SK-N-SH (cell line): ENCODE data around the gene PM20D2. TPM values are rescaled to one million over a fixed set of nuclear protein-coding genes. Genes with fewer than 3 reads are reported as not detected.

Experiments
- CTCF ChIA-PET: fragments of 300-600, 350-600 bp; formaldehyde crosslinking; extraction: SDS; loops from one replicate; lab custom pipeline; 2021; lab: Yijun Ruan, JAX
- POLR2A ChIA-PET: fragments of 350-600 bp; sonication (Branson Sonifier 250); formaldehyde crosslinking; extraction: SDS; loops from one replicate; lab custom pipeline; 2020; ENCODE audit warnings: antibody characterized with exemption, inconsistent platforms; lab: Yijun Ruan, JAX
- DNase-seq: peaks from one replicate; pipeline ENCODE4 v3.0.0; 2012
- H2AFZ ChIP-seq: fragments of 200-600 bp; sonication (generic); 2 replicates; pipeline ENCODE4 v1.8.1; 2016; ENCODE audit warnings: antibody characterized with exemption, mild to moderate bottlenecking, low read depth
- H3F3A ChIP-seq: fragments of 200-600 bp; sonication (generic); replicated peaks from 2 replicates; pipeline ENCODE3; 2016; ENCODE audit warnings: antibody characterized with exemption, mild to moderate bottlenecking; ENCODE audit not compliant: insufficient read depth
- H3K27ac ChIP-seq, 2 experiments: fragments of 200-500 bp in 1 of 2; fragments of 200-600 bp in 1 of 2; sonication (Bioruptor generic) in 1 of 2; sonication (generic), shearing (Covaris generic) in 1 of 2; 2 replicates each; pipeline versions ENCODE4 v1.5.1 to v1.6.1; 2014 to 2016; ENCODE audit warnings: low read depth in 2 of 2, inconsistent platforms in 1 of 2, low read length in 1 of 2, mild to moderate bottlenecking in 1 of 2, mixed read lengths in 1 of 2
- H3K27me3 ChIP-seq: fragments of 200-600 bp; sonication (generic), shearing (Covaris generic); 2 replicates; pipeline ENCODE4 v1.6.1; 2016; ENCODE audit warnings: mixed run types; ENCODE audit not compliant: insufficient read depth
- H3K36me3 ChIP-seq, 2 experiments: fragments of 200-500 bp in 1 of 2; fragments of 200-600 bp in 1 of 2; sonication (Bioruptor generic) in 1 of 2; sonication (generic) in 1 of 2; replicated peaks in 1 of 2; 2 replicates each; pipeline versions ENCODE3 to v1.5.1; 2014 to 2016; ENCODE audit warnings: low read length in 1 of 2, mild to moderate bottlenecking in 1 of 2; ENCODE audit not compliant: insufficient read depth in 2 of 2, control insufficient read depth in 1 of 2
- H3K4me1 ChIP-seq, 2 experiments: fragments of 200-500 bp in 1 of 2; fragments of 200-600 bp in 1 of 2; sonication (Bioruptor generic) in 1 of 2; sonication (generic), shearing (Covaris generic) in 1 of 2; 2 replicates each; pipeline versions ENCODE4 v1.5.1 to v1.6.1; 2014 to 2016; ENCODE audit warnings: low read depth in 1 of 2, low read length in 1 of 2, mixed run types in 1 of 2; ENCODE audit not compliant: insufficient read depth in 2 of 2, control insufficient read depth in 1 of 2
- H3K4me2 ChIP-seq: fragments of 200-600 bp; sonication (generic), shearing (Covaris generic); 2 replicates; pipeline ENCODE4 v1.6.1; 2017; ENCODE audit warnings: mixed run types
- H3K4me3 ChIP-seq, 2 experiments: fragments of 200-500 bp in 1 of 2; fragments of 200-600 bp in 1 of 2; sonication (Bioruptor generic) in 1 of 2; sonication (generic), shearing (Covaris generic) in 1 of 2; 2 replicates each; pipeline versions ENCODE4 v1.5.1 to v1.8.1; 2014 to 2016; ENCODE audit warnings: low read depth in 2 of 2, inconsistent platforms in 1 of 2, low read length in 1 of 2, mild to moderate bottlenecking in 1 of 2, mixed read lengths in 1 of 2, moderate library complexity in 1 of 2
- H3K79me2 ChIP-seq: fragments of 200-600 bp; sonication (generic); 2 replicates; pipeline ENCODE4 v1.8.1; 2017; ENCODE audit warnings: mild to moderate bottlenecking; ENCODE audit not compliant: insufficient read depth
- H3K9ac ChIP-seq: fragments of 200-600 bp; sonication (generic); 2 replicates; pipeline ENCODE4 v1.6.1; 2017; ENCODE audit warnings: mixed run types
- H3K9me2 ChIP-seq: fragments of 200-600 bp; sonication (generic); 2 replicates; pipeline ENCODE4 v1.6.1; 2017; ENCODE audit warnings: mixed run types
- H3K9me3 ChIP-seq: fragments of 200-600 bp; sonication (generic); 2 replicates; pipeline ENCODE4 v1.6.1; 2017; ENCODE audit warnings: mixed run types, mild to moderate bottlenecking, moderate library complexity
- H4K20me1 ChIP-seq: fragments of 200-600 bp; sonication (generic); 2 replicates; pipeline ENCODE4 v1.6.1; 2017; ENCODE audit warnings: mild to moderate bottlenecking, mixed run types; ENCODE audit not compliant: insufficient read depth
- CTCF ChIP-seq: fragments of 200-600 bp; sonication (generic); IDR thresholded peaks from 2 replicates; pipeline ENCODE4 v1.6.1; 2017; ENCODE audit warnings: antibody characterized with exemption, mild to moderate bottlenecking, moderate library complexity
- ELF1 ChIP-seq: IDR thresholded peaks from 2 replicates; pipeline ENCODE4 v1.4.0; 2012
- EP300 ChIP-seq, 2 experiments: IDR thresholded peaks; 2 replicates each; pipeline versions ENCODE4 v1.4.0 to v1.6.1; 2012; ENCODE audit warnings: borderline replicate concordance in 1 of 2, low read depth in 1 of 2, low read length in 1 of 2
- FOXJ3 ChIP-seq: sonication (generic); formaldehyde crosslinking; IDR thresholded peaks from 2 replicates; pipeline ENCODE4 v1.5.1; 2020; ENCODE audit warnings: mild to moderate bottlenecking, missing genetic modification reagents
- FOXM1 ChIP-seq: IDR thresholded peaks from 2 replicates; pipeline ENCODE4 v1.4.0; 2012; ENCODE audit warnings: low read depth, mild to moderate bottlenecking
- GATA2 ChIP-seq: sonication (generic); formaldehyde crosslinking; IDR thresholded peaks from 2 replicates; pipeline ENCODE4 v1.5.0; 2020; ENCODE audit warnings: mild to moderate bottlenecking, missing genetic modification reagents
- JUND ChIP-seq: IDR thresholded peaks from 2 replicates; pipeline ENCODE4 v1.4.0; 2012
- MEF2A ChIP-seq: IDR thresholded peaks from 2 replicates; pipeline ENCODE4 v1.4.0; 2012; ENCODE audit warnings: low read depth, borderline replicate concordance
- MXI1 ChIP-seq: IDR thresholded peaks from 2 replicates; pipeline ENCODE4 v1.6.1; 2012; ENCODE audit warnings: mild to moderate bottlenecking, low read depth, low read length, improper control_type of control experiment
- NRF1 ChIP-seq: IDR thresholded peaks from 2 replicates; pipeline ENCODE4 v1.6.1; 2012; ENCODE audit warnings: low read depth, mild to moderate bottlenecking, low read length
- POLR2AphosphoS5 ChIP-seq: IDR thresholded peaks from 2 replicates; pipeline ENCODE4 v1.6.1; 2012; ENCODE audit warnings: low read depth, low read length
- REST ChIP-seq: IDR thresholded peaks from 2 replicates; pipeline ENCODE4 v1.6.1; 2012; ENCODE audit warnings: mild to moderate bottlenecking, low read depth, low read length, moderate library complexity
- RFX5 ChIP-seq: IDR thresholded peaks from 2 replicates; pipeline ENCODE4 v1.6.1; 2012; ENCODE audit warnings: mild to moderate bottlenecking, improper control_type of control experiment, low read length
- SMC3 ChIP-seq: IDR thresholded peaks from 2 replicates; pipeline ENCODE4 v1.6.1; 2012; ENCODE audit warnings: low read depth, low read length, improper control_type of control experiment
- TAF1 ChIP-seq: IDR thresholded peaks from 2 replicates; pipeline ENCODE4 v1.6.1; 2012; ENCODE audit warnings: low read depth, mild to moderate bottlenecking, low read length, moderate library complexity, borderline replicate concordance
- YY1 ChIP-seq: IDR thresholded peaks from 2 replicates; pipeline ENCODE4 v1.4.0; 2012; ENCODE audit warnings: low read depth, mild to moderate bottlenecking
- polyA plus RNA-seq, 3 experiments: library from polyadenylated mRNA; depleted of rRNA; stranded (reverse); fragments of >200 nt; gene quantifications; 2 replicates each; pipeline ENCODE4 v1.2.3, GENCODE V29; 2012

The PM20D2 gene
- polyA plus RNA-seq, 1 of the 3 experiments (the other 2 are of a cell fraction): 6.2 TPM

- H3K9ac ChIP-seq: no peak overlapping the region
- DNase-seq: no peak
- TF ChIP-seq NRF1 (no peak), EP300 (IDR thresholded peaks at IDR 0.05; ENCODE audit: borderline replicate concordance in 1 of 2, low read depth in 1 of 2, low read length in 1 of 2) (no peak), MXI1 (no peak), RFX5 (no peak), YY1 (no peak), POLR2AphosphoS5 (no peak), FOXM1 (no peak), ELF1 (no peak), REST (no peak), SMC3 (no peak), JUND (no peak), MEF2A (no peak), GATA2 (CRISPR knock-in tag) (no peak), FOXJ3 (CRISPR knock-in tag) (no peak), TAF1 (no peak), CTCF (no peak)
- H3K36me3 ChIP-seq: no peaks in the 10 kb centered on the region
- H3K9me3 ChIP-seq: no peaks in the 10 kb centered on the region
- no peaks in the 10 kb centered on the region; the same call in 1 of the 2 replicates for H3K27me3 ChIP-seq
- no peaks in the 10 kb centered on the region for H3K79me2 ChIP-seq
- no peaks in the 10 kb centered on the region for H3F3A ChIP-seq
- ChIA-PET CTCF (interaction anchor here (1.0 kb wide), 1 partner anchor 232 kb away, joined by 4 read pairs; no protein-coding TSS in a partner anchor), POLR2A (no interaction called here)
- no peak overlapping the region for H2AFZ ChIP-seq
- H3K4me3 ChIP-seq: no peak overlapping the region
- no peak overlapping the region for H3K4me2 ChIP-seq
- H3K9me2 ChIP-seq: no peaks in the 10 kb centered on the region
- no peaks in the 10 kb centered on the region for H3K4me1 ChIP-seq
- no peak overlapping the region for H3K27ac ChIP-seq
- H4K20me1 ChIP-seq: no peaks in the 10 kb centered on the region
These were observed 68.3 kb downstream of the PM20D2 start for GRCh38 chr6:89214197-89214596.

Other genes with a start within 250 kb of the PM20D2 start
- 3.3 and 4.0 TPM in 2 replicates for gene RNGTT, start 182.4 kb upstream of the PM20D2 start, polyA plus RNA-seq (2012; rRNA removed)
- gene PNRC1, start 65.3 kb upstream of the PM20D2 start, polyA plus RNA-seq (2012; rRNA removed): 6.7 and 7.8 TPM in 2 replicates
- 1.1 TPM in 2 replicates for gene SRSF12, start 28.0 kb upstream of the PM20D2 start, polyA plus RNA-seq (2012; rRNA removed)
- not detected in 2 replicates for gene GABRR1, start 71.3 kb downstream of the PM20D2 start, polyA plus RNA-seq (2012; rRNA removed)
- gene GABRR2, start 169.2 kb downstream of the PM20D2 start, polyA plus RNA-seq (2012; rRNA removed): 0.08 and 0.18 TPM in 2 replicates
- gene UBE2J1, start 206.7 kb downstream of the PM20D2 start, polyA plus RNA-seq (2012; rRNA removed): 11.3 and 16.2 TPM in 2 replicates